Measurements from ENCODE around the gene HOXC12. TPM values are rescaled to one million over a fixed set of nuclear protein-coding genes. Genes with fewer than 3 reads are reported as not detected.
A peak's percentile ranks its signal among the peaks of the same experiment; 100 is the strongest.

Gene HOXC12
- total RNA-seq, 3 donors from 2014 or later, result 0.15 TPM; not detected in 2

DNA sequence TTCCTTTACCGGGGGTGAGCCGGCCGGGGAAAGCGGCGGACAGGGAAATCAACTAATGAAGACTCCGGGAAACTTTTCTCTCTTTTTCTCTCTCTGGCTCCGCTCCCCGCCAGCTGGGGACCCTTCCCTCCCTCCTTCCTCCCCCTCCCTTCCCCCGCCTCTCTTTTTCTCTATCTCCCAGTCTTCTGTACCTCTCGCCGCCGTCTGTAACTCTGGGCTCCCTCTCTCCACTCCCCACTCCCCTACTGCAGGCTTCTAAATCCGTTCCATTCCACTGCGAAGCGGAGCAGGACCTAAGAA, 11.3 kb downstream of the HOXC12 start:
- Histone ChIP-seq H3K4me1 (no peaks in the 10 kb centered on the region), H3K36me3 (no peaks in the 10 kb centered on the region), H3K27ac (no peak overlapping the region), H3K9me3 (no peaks in the 10 kb centered on the region), H3K27me3 (peaks cover 9 to 100% of the 10 kb centered on the region in 2 donors), H3K4me3 (peak overlapping the region in 2 of 3 donors; percentile 14 to 15)
- intact Hi-C loops (cut with DNase I; ENCODE audit: low total_unique reads), result no loop called here
- no peak for DNase-seq (ENCODE audit: low spot score in 2 of 2)
- TF ChIP-seq, protein P1, sequence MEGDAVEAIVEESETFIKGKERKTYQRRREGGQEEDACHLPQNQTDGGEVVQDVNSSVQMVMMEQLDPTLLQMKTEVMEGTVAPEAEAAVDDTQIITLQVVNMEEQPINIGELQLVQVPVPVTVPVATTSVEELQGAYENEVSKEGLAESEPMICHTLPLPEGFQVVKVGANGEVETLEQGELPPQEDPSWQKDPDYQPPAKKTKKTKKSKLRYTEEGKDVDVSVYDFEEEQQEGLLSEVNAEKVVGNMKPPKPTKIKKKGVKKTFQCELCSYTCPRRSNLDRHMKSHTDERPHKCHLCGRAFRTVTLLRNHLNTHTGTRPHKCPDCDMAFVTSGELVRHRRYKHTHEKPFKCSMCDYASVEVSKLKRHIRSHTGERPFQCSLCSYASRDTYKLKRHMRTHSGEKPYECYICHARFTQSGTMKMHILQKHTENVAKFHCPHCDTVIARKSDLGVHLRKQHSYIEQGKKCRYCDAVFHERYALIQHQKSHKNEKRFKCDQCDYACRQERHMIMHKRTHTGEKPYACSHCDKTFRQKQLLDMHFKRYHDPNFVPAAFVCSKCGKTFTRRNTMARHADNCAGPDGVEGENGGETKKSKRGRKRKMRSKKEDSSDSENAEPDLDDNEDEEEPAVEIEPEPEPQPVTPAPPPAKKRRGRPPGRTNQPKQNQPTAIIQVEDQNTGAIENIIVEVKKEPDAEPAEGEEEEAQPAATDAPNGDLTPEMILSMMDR (IDR thresholded peaks at IDR 0.05), result no peak
- TF ChIP-seq POLR2AphosphoS5 (IDR thresholded peaks at IDR 0.05) (no peak), POLR2A (IDR thresholded peaks at IDR 0.05) (no peak)

DNA sequence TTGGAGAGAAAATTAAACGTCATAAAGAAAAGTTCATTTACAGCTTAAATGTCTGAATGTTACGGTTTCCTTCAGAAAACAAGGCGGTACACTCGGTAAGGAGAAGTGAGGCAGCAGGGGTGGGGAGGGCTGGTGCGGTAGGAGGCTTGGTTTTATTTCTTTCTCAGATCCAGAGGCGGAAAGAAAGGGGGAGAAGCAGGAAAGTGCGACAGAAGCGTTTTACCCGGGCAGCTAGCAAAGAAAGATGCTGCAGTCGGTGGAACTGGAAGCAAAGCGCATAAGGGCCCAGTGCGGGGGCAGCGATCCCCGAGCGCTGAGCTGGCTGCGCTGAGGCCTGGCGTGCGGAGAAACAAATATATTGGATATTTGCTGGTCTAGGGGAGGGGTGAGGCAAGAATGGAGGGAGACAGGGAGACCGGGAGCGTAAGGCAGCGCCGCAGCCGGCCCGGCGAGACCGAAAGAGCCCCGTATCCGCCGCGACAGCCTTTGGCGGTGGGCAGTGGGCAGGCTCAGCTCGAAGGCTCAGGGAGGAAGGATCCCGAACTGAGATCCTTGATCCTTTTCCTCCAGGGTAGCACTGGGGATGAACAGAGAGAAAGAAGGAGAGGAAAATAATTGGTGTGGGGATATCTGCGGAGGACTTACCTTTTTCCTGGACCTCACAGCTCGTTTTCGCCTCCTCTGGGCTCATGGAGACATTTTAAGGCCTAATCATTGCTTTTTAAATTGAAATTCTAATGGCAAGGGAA, 11.9 kb downstream of the HOXC12 start:
- peaks cover 7 to 100% of the 10 kb centered on the region in 2 donors for H3K27me3 ChIP-seq

DNA sequence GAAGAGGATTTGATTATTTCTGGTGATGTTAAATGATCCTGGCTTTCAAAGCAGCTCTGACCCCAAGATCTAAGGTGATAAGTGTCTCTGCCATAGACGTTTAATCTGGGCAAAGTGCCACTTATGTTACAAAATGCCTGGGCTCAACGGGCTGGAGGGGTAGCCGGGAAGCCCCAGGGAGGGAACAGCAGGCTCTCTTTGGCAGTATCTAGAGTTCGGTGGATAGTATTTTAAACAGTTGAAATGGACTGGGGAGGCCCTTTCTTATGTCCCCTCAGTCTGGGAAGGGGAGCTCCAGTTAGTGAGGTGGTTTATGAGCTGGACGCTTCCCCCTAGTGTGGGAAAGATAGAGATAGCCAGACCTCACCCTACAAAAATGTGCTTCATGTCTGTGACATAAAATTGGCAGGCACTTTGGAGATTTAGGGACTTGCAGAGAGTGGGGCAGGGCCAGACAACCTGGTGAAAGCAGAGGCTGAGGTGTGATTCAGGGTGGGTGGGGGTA, 12.8 kb downstream of the HOXC12 start:
- intact Hi-C loops (cut with DNase I; ENCODE audit: low total_unique reads), result no loop called here
- H3K9me3 ChIP-seq, result no peaks in the 10 kb centered on the region
- H3K27ac ChIP-seq, result no peak overlapping the region
- H3K4me1 ChIP-seq, result no peaks in the 10 kb centered on the region
- H3K27me3 ChIP-seq, result peaks cover 11 to 100% of the 10 kb centered on the region in 2 donors
- TF ChIP-seq, protein P1 (IDR thresholded peaks at IDR 0.05), result no peak
- no peak for TF ChIP-seq POLR2AphosphoS5 (IDR thresholded peaks at IDR 0.05)
- no peak for TF ChIP-seq POLR2A (IDR thresholded peaks at IDR 0.05)
- peak overlapping the region in 1 of 3 donors; percentile 14 for H3K4me3 ChIP-seq
- DNase-seq (ENCODE audit: low spot score in 2 of 2), result no peak
- no peaks in the 10 kb centered on the region for H3K36me3 ChIP-seq

More for the DNA sequence above, 11.9 kb downstream of the HOXC12 start:
- Histone ChIP-seq H3K4me3 (peak overlapping the region in 1 of 3 donors; percentile 14), H3K36me3 (no peaks in the 10 kb centered on the region), H3K9me3 (no peaks in the 10 kb centered on the region), H3K27ac (no peak overlapping the region), H3K4me1 (no peaks in the 10 kb centered on the region)
- no peak for TF ChIP-seq POLR2AphosphoS5 (IDR thresholded peaks at IDR 0.05)
- TF ChIP-seq, protein P1 (IDR thresholded peaks at IDR 0.05), result no peak
- TF ChIP-seq POLR2A (IDR thresholded peaks at IDR 0.05), result no peak
- intact Hi-C loops (cut with DNase I; ENCODE audit: low total_unique reads), result no loop called here
- DNase-seq (ENCODE audit: low spot score in 2 of 2), result no peak

DNA sequence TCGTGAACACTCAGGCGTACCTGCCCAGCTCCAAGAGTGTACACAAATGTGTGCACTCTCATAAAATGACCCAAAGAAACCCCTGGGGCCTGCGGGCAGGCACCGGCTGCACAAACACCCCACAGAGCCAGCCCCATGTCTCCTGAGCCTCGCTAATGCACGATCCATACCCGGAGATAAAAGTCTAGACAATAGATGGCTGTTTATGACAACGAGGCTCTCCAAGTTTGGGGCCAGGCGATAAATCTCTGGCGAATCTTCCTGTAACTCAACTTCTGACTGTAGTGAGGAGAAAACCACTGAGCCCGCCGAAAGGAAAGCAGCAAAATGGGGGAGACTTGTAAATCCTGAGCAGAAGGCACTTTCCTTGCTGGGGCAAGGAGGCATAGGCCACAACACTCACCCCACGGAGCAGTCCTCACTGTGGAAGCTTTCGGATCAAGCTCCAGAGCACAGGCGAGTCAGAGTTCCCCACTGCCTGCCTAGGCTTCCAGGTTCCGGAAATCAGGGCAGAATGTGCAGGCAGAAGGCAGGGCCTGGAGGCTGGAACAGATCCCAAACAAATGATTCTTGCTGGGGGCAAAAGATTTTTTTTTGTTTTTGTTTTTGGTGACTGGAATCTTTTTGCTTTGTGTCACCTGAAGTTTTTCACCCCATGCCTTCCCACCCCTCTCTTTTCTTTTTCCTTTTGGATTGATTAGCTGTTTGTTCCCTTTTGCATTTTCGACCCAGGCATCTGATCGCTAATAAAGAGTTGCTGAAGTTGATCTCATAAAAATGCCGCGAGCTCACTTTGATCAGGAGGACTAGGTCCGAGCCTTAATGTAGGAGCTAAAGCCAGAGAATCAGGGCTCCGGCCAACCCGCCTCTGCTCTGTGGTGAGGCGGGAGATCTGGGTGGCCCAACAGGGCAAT, 13.8 kb downstream of the HOXC12 start:
- H3K27ac ChIP-seq, result no peak overlapping the region
- H3K4me3 ChIP-seq, result no peak overlapping the region
- intact Hi-C loops (cut with DNase I; ENCODE audit: low total_unique reads), result no loop called here
- peaks cover 11 to 100% of the 10 kb centered on the region in 2 donors for H3K27me3 ChIP-seq
- no peaks in the 10 kb centered on the region for H3K4me1 ChIP-seq
- no peak for DNase-seq (ENCODE audit: low spot score in 2 of 2)
- TF ChIP-seq, protein P1 (IDR thresholded peaks at IDR 0.05), result no peak
- TF ChIP-seq POLR2AphosphoS5 (IDR thresholded peaks at IDR 0.05), result no peak
- TF ChIP-seq POLR2A (IDR thresholded peaks at IDR 0.05), result no peak
- no peaks in the 10 kb centered on the region for H3K36me3 ChIP-seq
- H3K9me3 ChIP-seq, result no peaks in the 10 kb centered on the region
